ENCODE measurements around the gene HDAC9. TPM values are rescaled to one million over a fixed set of nuclear protein-coding genes. Genes with fewer than 3 reads are reported as not detected.

HDAC9 gene
- total RNA-seq, 1 donor from 2014 or later, result 27.6 TPM

DNA sequence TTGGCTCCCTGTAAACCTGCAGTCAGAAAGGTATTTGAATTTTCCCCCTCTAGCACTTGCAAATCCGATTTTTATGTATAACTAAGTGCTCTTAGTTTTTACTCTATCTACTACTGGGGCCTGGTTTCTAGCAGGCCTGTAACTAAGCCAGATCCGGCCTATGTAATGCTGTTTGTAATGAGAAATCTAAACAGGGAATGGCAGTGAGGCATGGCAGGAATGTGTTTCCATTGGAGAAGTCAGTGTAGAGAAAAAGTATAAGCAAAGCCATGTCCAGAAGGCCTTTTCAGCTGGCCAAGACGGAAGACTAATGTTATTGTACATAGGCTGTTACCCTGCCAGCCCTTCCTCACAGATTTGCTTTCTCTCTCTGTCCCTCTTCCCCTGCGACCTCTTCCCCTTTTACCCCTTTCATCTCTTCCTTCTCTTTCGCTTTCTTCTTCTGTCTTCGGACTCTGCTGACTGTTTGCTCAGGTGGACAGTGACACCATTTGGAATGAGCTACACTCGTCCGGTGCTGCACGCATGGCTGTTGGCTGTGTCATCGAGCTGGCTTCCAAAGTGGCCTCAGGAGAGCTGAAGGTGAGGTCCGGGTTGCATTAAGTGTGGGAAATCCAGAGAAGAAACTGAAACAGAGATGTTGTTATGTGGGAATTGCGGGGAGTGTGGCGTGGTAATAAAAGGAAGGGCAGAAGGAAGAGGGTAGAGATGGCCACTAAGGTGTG is 297.5 kb downstream of the HDAC9 start:
- no peaks in the 10 kb centered on the region for H3K79me2 ChIP-seq (ENCODE audit: insufficient read depth, low read length)
- no peaks in the 10 kb centered on the region for H3K9me3 Mint-ChIP-seq (ENCODE audit: unreplicated experiment)
- no peak for FAIRE-seq
- H4K20me1 ChIP-seq (ENCODE audit: insufficient read depth, low read length), result no peaks in the 10 kb centered on the region
- no peak for TF ChIP-seq EZH2 (IDR thresholded peaks at IDR 0.05; ENCODE audit: insufficient read depth, low read length)
- TF ChIP-seq, protein P1, sequence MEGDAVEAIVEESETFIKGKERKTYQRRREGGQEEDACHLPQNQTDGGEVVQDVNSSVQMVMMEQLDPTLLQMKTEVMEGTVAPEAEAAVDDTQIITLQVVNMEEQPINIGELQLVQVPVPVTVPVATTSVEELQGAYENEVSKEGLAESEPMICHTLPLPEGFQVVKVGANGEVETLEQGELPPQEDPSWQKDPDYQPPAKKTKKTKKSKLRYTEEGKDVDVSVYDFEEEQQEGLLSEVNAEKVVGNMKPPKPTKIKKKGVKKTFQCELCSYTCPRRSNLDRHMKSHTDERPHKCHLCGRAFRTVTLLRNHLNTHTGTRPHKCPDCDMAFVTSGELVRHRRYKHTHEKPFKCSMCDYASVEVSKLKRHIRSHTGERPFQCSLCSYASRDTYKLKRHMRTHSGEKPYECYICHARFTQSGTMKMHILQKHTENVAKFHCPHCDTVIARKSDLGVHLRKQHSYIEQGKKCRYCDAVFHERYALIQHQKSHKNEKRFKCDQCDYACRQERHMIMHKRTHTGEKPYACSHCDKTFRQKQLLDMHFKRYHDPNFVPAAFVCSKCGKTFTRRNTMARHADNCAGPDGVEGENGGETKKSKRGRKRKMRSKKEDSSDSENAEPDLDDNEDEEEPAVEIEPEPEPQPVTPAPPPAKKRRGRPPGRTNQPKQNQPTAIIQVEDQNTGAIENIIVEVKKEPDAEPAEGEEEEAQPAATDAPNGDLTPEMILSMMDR (IDR thresholded peaks at IDR 0.05; ENCODE audit: insufficient read depth, low read depth, low read length), result no peak
- peak overlapping the region; percentile 33 for H2AFZ ChIP-seq (ENCODE audit: low read depth, low read length)
- no peaks in the 10 kb centered on the region for H3K36me3 ChIP-seq (ENCODE audit: insufficient read depth, low read length)
- peak overlapping the region; percentile 51 for H3K4me2 ChIP-seq (ENCODE audit: low read length)
- H3K4me3 Mint-ChIP-seq (ENCODE audit: unreplicated experiment), result no peak overlapping the region
- DNase-seq (ENCODE audit: low read depth), result peak; percentile 46
- H3K9me3 ChIP-seq (ENCODE audit: insufficient read depth, low read depth, low read length), result no peaks in the 10 kb centered on the region
- H3K4me1 Mint-ChIP-seq (ENCODE audit: low read depth, unreplicated experiment), result peaks cover 11% of the 10 kb centered on the region
- H3K4me1 ChIP-seq (ENCODE audit: insufficient read depth, low read length), result peaks cover 7% of the 10 kb centered on the region
- no peaks in the 10 kb centered on the region for H3K27me3 ChIP-seq (ENCODE audit: insufficient read depth, low read length)
- no peak overlapping the region for H3K4me3 ChIP-seq (ENCODE audit: insufficient read depth, low read depth, low read length)
- no peaks in the 10 kb centered on the region for H3K36me3 Mint-ChIP-seq (ENCODE audit: low read depth, unreplicated experiment)
- H3K27ac Mint-ChIP-seq (ENCODE audit: unreplicated experiment), result peak overlapping the region; percentile 27
- no peak overlapping the region for H3K9ac ChIP-seq (ENCODE audit: low read length)
- H3K27ac ChIP-seq (ENCODE audit: low read depth, low read length), result peak overlapping the region; percentile 6
- no peaks in the 10 kb centered on the region for H3K27me3 Mint-ChIP-seq (ENCODE audit: low read depth, unreplicated experiment)

DNA sequence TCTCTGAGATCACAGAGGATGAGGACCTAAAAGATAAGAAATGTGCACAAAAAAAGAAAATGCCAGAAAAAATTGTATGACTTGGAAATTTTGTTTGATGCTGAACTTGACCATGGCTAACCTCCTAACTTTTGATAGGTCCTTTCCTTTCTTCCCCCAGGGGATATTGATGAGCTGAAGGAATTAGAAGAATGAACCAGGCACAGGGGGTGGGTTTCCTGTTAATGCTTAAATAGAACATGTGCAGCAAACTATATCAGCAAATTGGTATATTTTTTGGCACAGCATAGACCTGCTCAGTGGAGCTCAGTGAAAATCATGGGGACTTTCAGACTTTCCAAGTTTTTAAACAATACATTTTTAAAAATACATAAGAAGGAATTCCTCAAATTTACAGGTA is 300.7 kb downstream of the HDAC9 start:
- no peaks in the 10 kb centered on the region for H3K9me3 Mint-ChIP-seq (ENCODE audit: unreplicated experiment)
- DNase-seq (ENCODE audit: low read depth) (no peak), FAIRE-seq (no peak)
- Histone ChIP-seq H3K4me1 (ENCODE audit: insufficient read depth, low read length) (peaks cover 17% of the 10 kb centered on the region), H3K4me2 (ENCODE audit: low read length) (no peak overlapping the region), H3K9me3 (ENCODE audit: insufficient read depth, low read depth, low read length) (no peaks in the 10 kb centered on the region), H4K20me1 (ENCODE audit: insufficient read depth, low read length) (no peaks in the 10 kb centered on the region), H3K9ac (ENCODE audit: low read length) (no peak overlapping the region), H2AFZ (ENCODE audit: low read depth, low read length) (no peak overlapping the region), H3K27ac (ENCODE audit: low read depth, low read length) (no peak overlapping the region), H3K79me2 (ENCODE audit: insufficient read depth, low read length) (no peaks in the 10 kb centered on the region), H3K36me3 (ENCODE audit: insufficient read depth, low read length) (no peaks in the 10 kb centered on the region), H3K4me3 (ENCODE audit: insufficient read depth, low read depth, low read length) (no peak overlapping the region), H3K27me3 (ENCODE audit: insufficient read depth, low read length) (no peaks in the 10 kb centered on the region)
- TF ChIP-seq, protein P1 (IDR thresholded peaks at IDR 0.05; ENCODE audit: insufficient read depth, low read depth, low read length), result no peak
- no peak for TF ChIP-seq EZH2 (IDR thresholded peaks at IDR 0.05; ENCODE audit: insufficient read depth, low read length)
- H3K36me3 Mint-ChIP-seq (ENCODE audit: low read depth, unreplicated experiment), result no peaks in the 10 kb centered on the region
- H3K4me1 Mint-ChIP-seq (ENCODE audit: low read depth, unreplicated experiment), result peaks cover 22% of the 10 kb centered on the region
- H3K27ac Mint-ChIP-seq (ENCODE audit: unreplicated experiment), result no peak overlapping the region
- no peak overlapping the region for H3K4me3 Mint-ChIP-seq (ENCODE audit: unreplicated experiment)
- no peaks in the 10 kb centered on the region for H3K27me3 Mint-ChIP-seq (ENCODE audit: low read depth, unreplicated experiment)

All from astrocyte (in vitro differentiated cells and primary cell).